ENCODE results near the gene ANKS1B.

ANKS1B gene

DNA sequence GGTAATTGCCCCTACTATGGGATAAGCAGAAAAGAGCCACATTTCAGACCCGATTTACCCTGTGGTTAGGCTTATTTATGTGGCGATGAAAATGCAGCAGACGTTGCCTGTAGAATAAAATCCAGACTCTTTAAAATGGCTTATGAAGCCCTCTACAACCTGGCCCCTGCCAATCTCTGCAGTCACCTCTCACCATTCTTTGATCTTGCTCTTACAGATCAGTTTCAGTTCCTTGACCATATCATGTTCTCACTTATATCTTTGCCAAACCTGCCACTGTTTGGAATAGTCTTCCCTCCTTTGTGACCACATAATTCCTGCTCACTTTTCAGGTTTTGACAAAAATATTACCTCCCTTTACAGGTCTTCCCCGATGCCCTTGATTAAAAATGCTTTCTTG, 601.5 kb downstream of the ANKS1B start:
- Histone ChIP-seq H3K4me3 (ENCODE audit: low read depth, low read length) (no peak overlapping the region), H3K9me3 (ENCODE audit: control insufficient read depth, insufficient read depth, low read depth, low read length) (no peaks in the 10 kb centered on the region), H3K27ac (ENCODE audit: extremely low read depth, low read depth, low read length) (no peak overlapping the region), H3K4me1 (ENCODE audit: control insufficient read depth, insufficient read depth, low read length) (no peaks in the 10 kb centered on the region), H3K36me3 (ENCODE audit: control insufficient read depth in 2 of 2, insufficient read depth in 1 of 2, low read length in 2 of 2) (no peaks in the 10 kb centered on the region)
- ChIA-PET POLR2A (interaction anchor here (0.6 kb wide), 1 partner anchor 17 kb away, joined by 4 read pairs; no protein-coding TSS in a partner anchor), CTCF (no interaction called here)
- no peak for TF ChIP-seq ZNF274 (IDR thresholded peaks at IDR 0.05; ENCODE audit: low read length)
- no peak for TF ChIP-seq ZNF274 (tag by site-specific recombination; IDR thresholded peaks at IDR 0.05; ENCODE audit: borderline replicate concordance)
- TF ChIP-seq, protein P1, sequence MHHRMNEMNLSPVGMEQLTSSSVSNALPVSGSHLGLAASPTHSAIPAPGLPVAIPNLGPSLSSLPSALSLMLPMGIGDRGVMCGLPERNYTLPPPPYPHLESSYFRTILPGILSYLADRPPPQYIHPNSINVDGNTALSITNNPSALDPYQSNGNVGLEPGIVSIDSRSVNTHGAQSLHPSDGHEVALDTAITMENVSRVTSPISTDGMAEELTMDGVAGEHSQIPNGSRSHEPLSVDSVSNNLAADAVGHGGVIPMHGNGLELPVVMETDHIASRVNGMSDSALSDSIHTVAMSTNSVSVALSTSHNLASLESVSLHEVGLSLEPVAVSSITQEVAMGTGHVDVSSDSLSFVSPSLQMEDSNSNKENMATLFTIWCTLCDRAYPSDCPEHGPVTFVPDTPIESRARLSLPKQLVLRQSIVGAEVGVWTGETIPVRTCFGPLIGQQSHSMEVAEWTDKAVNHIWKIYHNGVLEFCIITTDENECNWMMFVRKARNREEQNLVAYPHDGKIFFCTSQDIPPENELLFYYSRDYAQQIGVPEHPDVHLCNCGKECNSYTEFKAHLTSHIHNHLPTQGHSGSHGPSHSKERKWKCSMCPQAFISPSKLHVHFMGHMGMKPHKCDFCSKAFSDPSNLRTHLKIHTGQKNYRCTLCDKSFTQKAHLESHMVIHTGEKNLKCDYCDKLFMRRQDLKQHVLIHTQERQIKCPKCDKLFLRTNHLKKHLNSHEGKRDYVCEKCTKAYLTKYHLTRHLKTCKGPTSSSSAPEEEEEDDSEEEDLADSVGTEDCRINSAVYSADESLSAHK (tag by site-specific recombination; IDR thresholded peaks at IDR 0.05), result no peak
- TF ChIP-seq ZNF335 (tag by site-specific recombination; conservative IDR thresholded peaks at IDR 0.05), result no peak
- TF ChIP-seq, protein P2, sequence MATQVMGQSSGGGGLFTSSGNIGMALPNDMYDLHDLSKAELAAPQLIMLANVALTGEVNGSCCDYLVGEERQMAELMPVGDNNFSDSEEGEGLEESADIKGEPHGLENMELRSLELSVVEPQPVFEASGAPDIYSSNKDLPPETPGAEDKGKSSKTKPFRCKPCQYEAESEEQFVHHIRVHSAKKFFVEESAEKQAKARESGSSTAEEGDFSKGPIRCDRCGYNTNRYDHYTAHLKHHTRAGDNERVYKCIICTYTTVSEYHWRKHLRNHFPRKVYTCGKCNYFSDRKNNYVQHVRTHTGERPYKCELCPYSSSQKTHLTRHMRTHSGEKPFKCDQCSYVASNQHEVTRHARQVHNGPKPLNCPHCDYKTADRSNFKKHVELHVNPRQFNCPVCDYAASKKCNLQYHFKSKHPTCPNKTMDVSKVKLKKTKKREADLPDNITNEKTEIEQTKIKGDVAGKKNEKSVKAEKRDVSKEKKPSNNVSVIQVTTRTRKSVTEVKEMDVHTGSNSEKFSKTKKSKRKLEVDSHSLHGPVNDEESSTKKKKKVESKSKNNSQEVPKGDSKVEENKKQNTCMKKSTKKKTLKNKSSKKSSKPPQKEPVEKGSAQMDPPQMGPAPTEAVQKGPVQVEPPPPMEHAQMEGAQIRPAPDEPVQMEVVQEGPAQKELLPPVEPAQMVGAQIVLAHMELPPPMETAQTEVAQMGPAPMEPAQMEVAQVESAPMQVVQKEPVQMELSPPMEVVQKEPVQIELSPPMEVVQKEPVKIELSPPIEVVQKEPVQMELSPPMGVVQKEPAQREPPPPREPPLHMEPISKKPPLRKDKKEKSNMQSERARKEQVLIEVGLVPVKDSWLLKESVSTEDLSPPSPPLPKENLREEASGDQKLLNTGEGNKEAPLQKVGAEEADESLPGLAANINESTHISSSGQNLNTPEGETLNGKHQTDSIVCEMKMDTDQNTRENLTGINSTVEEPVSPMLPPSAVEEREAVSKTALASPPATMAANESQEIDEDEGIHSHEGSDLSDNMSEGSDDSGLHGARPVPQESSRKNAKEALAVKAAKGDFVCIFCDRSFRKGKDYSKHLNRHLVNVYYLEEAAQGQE (tag by site-specific recombination; IDR thresholded peaks at IDR 0.05), result no peak
- TF ChIP-seq BCL11A (tag by site-specific recombination; IDR thresholded peaks at IDR 0.05; ENCODE audit: low read depth), result no peak
- TF ChIP-seq, protein P3, sequence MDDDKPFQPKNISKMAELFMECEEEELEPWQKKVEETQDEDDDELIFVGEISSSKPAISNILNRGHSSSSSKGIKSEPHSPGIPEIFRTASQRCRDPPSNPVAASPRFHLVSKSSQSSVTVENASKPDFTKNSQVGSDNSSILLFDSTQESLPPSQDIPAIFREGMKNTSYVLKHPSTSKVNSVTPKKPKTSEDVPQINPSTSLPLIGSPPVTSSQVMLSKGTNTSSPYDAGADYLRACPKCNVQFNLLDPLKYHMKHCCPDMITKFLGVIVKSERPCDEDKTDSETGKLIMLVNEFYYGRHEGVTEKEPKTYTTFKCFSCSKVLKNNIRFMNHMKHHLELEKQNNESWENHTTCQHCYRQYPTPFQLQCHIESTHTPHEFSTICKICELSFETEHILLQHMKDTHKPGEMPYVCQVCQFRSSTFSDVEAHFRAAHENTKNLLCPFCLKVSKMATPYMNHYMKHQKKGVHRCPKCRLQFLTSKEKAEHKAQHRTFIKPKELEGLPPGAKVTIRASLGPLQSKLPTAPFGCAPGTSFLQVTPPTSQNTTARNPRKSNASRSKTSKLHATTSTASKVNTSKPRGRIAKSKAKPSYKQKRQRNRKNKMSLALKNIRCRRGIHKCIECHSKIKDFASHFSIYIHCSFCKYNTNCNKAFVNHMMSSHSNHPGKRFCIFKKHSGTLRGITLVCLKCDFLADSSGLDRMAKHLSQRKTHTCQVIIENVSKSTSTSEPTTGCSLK (tag by site-specific recombination; IDR thresholded peaks at IDR 0.05), result no peak
- no peak for TF ChIP-seq WT1 (tag by site-specific recombination; IDR thresholded peaks at IDR 0.05)
- TF ChIP-seq ZNF600 (tag by site-specific recombination; IDR thresholded peaks at IDR 0.05), result no peak

- CTCF ChIA-PET, result interaction anchor here (0.7 kb wide), 1 partner anchor 454 kb away, joined by 3 read pairs; no protein-coding TSS in a partner anchor
- Histone ChIP-seq H3K4me3 (ENCODE audit: low read depth, low read length) (no peak overlapping the region), H3K9me3 (ENCODE audit: control insufficient read depth, insufficient read depth, low read depth, low read length) (no peaks in the 10 kb centered on the region), H3K4me1 (ENCODE audit: control insufficient read depth, insufficient read depth, low read length) (no peaks in the 10 kb centered on the region), H3K27ac (ENCODE audit: extremely low read depth, low read depth, low read length) (no peak overlapping the region), H3K36me3 (ENCODE audit: control insufficient read depth in 2 of 2, insufficient read depth in 1 of 2, low read length in 2 of 2) (no peaks in the 10 kb centered on the region)
- POLR2A ChIA-PET, result no interaction called here
- TF ChIP-seq MEIS1 (CRISPR knock-in tag; IDR thresholded peaks at IDR 0.05; ENCODE audit: borderline replicate concordance), result no peak
- TF ChIP-seq ZNF391 (tag by site-specific recombination; IDR thresholded peaks at IDR 0.05; ENCODE audit: borderline replicate concordance, low read depth), result no peak
- TF ChIP-seq ZNF664 (tag by site-specific recombination; IDR thresholded peaks at IDR 0.05), result no peak
- no peak for TF ChIP-seq ZNF623 (tag by site-specific recombination; IDR thresholded peaks at IDR 0.05)
- TF ChIP-seq ZNF670 (tag by site-specific recombination; IDR thresholded peaks at IDR 0.05; ENCODE audit: low read depth), result no peak
- no peak for TF ChIP-seq SP7 (tag by site-specific recombination; IDR thresholded peaks at IDR 0.05)
- TF ChIP-seq, protein P4, sequence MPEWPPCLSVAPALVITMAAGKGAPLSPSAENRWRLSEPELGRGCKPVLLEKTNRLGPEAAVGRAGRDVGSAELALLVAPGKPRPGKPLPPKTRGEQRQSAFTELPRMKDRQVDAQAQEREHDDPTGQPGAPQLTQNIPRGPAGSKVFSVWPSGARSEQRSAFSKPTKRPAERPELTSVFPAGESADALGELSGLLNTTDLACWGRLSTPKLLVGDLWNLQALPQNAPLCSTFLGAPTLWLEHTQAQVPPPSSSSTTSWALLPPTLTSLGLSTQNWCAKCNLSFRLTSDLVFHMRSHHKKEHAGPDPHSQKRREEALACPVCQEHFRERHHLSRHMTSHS (tag by site-specific recombination; IDR thresholded peaks at IDR 0.05), result no peak
- TF ChIP-seq ZFP69B (tag by site-specific recombination; IDR thresholded peaks at IDR 0.05), result no peak
- no peak for TF ChIP-seq ZNF426 (tag by site-specific recombination; IDR thresholded peaks at IDR 0.05)
- TF ChIP-seq GFI1B (tag by site-specific recombination; IDR thresholded peaks at IDR 0.05), result no peak
- no peak for TF ChIP-seq ZNF621 (tag by site-specific recombination; IDR thresholded peaks at IDR 0.05)
- TF ChIP-seq ZFP37 (tag by site-specific recombination; IDR thresholded peaks at IDR 0.05), result no peak
- TF ChIP-seq ZNF571 (tag by site-specific recombination; IDR thresholded peaks at IDR 0.05), result no peak
- TF ChIP-seq, protein P5, sequence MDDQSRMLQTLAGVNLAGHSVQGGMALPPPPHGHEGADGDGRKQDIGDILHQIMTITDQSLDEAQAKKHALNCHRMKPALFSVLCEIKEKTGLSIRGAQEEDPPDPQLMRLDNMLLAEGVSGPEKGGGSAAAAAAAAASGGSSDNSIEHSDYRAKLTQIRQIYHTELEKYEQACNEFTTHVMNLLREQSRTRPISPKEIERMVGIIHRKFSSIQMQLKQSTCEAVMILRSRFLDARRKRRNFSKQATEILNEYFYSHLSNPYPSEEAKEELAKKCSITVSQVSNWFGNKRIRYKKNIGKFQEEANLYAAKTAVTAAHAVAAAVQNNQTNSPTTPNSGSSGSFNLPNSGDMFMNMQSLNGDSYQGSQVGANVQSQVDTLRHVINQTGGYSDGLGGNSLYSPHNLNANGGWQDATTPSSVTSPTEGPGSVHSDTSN (CRISPR knock-in tag; IDR thresholded peaks at IDR 0.05), result no peak
- TF ChIP-seq ZNF639 (tag by site-specific recombination; IDR thresholded peaks at IDR 0.05), result no peak
- no peak for TF ChIP-seq ZNF544 (tag by site-specific recombination; IDR thresholded peaks at IDR 0.05)
These were observed 602.7 kb downstream of the ANKS1B start for GRCh38 chr12:99381992-99382391.

Measured in HEK293 (cell line).